ENCODE measurements around the gene AKAP3.

AKAP3 gene

DNA sequence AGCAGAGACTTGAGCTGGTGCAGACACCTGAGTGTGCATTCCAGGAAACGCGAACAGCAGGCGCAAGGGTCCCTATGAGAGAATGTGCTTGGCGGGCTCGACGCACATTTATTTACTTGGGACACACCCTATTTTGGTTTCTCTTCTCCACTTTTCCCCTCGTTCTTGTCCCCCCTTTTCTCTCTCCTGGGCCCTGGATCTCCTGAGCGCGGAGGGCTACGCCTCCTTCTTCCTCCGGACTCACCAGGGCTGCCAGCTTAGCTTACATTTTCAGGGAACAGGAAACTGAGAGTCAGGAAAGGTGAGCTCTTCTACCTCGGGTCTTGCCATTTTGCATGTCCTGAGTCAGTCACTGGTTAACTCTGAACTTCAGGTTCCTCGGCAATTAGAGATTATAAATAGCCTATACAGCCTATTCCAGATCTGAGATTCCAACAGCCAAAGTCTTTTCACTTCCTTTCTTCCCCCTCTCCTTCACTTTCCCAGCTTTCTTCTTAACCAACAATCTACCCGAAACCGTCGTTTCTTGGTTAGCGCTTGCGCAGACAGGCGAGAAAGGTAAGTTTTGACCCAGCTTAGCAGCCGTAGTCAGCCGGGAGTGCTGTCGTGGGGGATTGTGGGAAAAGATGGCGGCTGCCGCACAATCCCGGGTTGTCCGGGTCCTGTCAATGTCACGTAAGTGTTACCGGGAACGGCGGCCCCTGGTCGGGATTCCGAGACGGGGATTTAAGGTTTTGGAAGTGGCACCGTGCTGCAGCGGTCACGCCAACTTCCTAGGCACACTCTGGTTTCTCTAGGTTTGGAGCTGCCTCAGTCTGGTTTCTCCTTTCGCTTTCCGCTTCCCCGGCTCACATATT lies at the start of gene AKAP3, which contains the start of gene NDUFA9:
Gene AKAP3 (minus strand): TSS at position 551 of the 857 bp plus-strand sequence. CDS start 10,855 bp downstream, outside the sequence.
Gene NDUFA9 (plus strand): TSS at position 614 of the 857 bp plus-strand sequence. CDS start 13 bp downstream, at position 627.
- DNase-seq = no peak

DNA sequence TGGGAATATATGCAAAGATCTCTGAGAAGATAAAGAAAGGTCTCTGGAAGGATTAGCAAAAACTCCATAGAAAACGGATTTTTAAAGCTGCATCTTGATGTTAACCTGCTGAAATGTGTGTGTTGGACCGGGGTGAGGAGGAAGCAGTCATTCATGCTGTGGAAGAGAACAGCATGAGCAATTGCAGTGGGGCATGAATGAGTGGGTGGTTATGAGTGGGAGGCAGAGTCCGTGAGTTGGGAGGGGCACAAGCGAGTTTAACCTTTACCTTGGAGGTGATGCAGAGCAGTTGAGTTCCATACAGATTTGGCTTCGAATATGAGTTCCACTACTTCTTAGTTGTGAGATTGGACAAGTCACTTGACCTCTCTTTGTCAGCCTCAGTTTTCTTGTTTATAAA lies 41.9 kb upstream of the AKAP3 start:
- no peak for DNase-seq

DNA sequence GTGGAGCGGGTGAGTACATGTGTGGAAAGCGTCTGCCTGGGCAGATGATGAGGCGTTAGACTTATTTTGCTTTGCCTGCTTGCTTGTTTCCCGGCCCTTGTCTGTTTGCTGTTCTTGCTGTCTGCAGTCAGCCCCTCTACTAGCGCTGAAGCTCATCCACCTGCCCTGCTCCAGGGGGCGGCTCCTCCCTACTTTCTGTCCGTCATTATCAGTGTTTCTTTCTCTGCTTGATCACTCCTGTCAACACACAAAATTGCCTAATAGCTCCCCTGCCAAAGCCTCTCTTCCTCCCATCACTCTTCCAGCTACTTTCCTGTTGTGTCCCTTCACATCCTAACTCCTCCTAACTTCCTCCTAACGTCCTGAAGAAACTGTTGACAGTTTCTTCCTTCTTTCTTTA lies 36.5 kb upstream of the AKAP3 start:
- no peak for DNase-seq

DNA sequence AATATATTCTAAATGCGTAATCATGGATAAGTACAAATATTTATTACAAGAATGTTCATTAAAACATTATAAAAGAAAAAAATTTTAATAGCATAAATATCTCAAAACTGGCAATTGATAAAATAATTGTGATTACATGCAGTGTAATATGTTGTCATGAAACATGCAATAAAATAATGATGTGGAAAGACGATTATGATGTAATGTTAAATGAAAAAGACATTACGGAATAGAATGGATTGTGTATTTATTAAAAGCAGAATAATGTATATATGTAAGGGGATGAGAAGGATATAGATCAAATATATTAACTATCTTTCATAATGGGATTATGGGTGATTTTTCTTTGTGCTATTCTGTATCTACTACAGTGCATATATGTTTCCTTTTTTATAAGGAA lies 32.9 kb upstream of the AKAP3 start:
- no peak for DNase-seq

DNA sequence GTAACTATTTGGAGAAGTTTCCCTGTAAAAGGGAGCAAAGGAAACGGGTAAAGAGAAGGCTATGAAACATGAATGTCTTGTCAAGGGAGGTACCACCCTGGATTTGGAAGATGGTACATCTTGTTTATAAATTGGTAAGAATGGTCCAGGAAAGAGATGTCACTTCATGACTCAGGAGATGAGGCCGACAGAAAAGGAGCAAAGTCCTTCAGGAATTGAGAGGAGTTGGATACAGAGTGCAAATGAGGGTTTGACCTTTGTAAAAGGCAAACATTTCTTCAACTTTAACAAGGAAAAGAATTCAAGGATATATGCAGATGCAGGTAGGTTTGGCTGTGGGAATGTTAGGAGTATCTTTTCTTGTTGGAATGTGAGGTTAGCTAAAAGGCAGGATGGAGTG lies 30.9 kb upstream of the AKAP3 start:
- DNase-seq = no peak

DNA sequence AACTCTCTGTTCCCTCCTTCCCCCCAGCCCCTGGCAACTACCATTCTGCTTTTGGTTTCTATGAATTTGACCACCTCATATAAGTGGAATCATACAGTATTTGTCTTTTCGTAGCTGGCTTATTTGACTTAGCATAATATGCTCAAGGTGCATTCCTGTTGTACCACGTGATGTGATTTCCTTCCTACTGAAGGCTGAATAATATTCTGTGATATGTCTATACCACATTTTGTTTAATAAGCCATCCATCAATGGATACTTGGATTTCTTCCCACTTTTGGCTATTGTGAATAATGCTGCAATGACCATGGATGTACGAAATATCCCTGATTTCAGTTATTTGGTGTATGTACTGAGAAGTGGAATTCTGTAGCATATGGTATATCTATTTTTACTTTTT lies 16.4 kb upstream of the AKAP3 start:
- DNase-seq = no peak

DNA sequence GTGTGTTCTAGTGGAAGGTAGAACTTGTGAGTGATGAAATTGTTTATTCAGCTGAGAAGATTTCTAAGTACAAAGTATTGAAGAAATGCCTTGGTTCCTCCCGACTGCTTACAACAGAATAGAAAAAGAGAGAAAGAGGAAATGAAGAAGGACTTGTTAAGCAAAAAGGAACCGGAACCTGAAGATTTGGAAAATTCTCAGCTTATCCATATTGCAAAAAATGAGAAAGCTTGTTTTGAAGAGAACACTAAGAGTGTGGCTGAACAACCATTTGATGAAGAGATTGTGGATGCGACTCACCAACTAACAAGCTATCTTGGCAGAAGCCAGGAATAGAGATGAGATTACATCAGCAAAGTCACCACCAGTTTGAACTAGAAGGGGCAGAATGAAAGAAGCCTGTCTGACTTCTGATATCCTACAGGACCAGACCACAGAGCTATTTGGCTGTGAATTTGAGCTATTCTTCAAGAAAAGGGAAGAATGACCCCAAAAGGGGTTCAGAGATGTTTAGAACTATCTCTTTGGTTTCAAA lies 15.2 kb upstream of the AKAP3 start:
- DNase-seq = no peak

DNA sequence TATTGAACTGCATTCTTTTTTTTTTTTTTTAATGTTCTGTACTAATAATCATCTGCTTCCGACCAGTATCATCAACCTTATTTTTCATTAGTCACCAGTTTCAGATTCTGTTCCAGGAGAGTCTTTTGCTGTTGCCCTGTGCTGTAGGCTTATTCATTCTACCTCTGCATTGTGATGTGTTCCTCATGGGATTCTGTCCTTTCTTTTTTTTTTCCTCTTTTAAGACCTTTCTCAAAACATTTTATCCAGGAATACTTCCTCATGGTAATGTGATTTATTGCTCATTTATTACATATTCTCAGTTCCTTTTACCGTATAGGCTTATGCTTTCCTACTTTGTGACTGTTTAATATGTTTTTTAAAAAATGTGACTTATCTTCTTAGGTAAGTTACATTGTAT lies 4.8 kb upstream of the AKAP3 start:
- DNase-seq = no peak

DNA sequence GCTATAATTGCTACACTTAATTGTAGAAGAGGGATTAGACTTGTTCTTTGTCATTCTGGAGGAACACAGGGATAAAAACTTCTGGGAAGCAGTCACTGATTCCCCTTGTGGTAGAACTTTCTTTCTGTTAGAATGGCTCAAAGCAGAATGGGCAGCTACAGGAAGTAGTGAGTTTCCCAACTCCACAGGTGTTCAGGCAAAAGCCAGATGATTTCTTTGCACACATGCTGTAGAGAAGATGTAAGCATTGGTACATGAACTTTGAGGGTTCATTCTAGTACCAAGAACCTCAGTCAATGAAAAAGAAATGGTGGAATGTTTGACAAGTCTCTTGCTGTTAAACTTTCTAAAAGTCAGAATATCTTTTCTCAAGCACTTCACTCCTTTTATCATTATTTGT lies 4.4 kb upstream of the AKAP3 start:
- no peak for DNase-seq

DNA sequence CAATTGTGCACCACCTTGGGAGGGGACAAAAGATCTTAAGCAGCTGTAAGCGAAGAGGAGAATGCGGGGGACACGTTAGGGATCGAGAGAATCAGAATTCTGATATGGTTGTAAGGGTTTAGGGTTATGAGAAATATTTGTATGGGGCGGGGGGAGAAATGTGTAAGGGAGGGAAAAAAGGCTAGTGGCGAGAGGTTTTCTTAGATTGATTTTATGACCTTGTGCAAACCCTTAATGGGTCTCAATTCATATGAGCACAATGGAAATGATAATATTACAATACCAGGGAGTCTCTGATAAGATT lies 459 bp upstream of the AKAP3 start:
- DNase-seq = no peak

DNA sequence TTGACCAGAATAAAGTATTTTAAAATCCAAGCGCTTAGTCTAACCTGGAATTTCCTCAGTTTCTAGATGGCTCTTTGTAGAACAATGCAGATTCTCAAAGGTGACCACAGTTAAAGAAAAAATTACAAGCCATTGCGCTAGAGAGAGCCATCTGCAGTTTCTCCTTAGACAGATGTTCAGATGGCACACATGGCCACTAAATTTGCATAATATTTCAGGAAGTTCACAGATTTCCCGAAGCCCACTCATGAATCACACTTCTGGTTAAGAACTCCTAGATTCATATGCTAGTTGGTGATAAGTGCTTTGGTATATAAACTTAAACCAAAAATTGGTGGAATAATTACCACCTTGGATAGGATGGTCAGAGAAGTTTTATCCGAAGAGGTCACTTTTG lies 749 bp downstream of the AKAP3 start:
- DNase-seq = no peak

DNA sequence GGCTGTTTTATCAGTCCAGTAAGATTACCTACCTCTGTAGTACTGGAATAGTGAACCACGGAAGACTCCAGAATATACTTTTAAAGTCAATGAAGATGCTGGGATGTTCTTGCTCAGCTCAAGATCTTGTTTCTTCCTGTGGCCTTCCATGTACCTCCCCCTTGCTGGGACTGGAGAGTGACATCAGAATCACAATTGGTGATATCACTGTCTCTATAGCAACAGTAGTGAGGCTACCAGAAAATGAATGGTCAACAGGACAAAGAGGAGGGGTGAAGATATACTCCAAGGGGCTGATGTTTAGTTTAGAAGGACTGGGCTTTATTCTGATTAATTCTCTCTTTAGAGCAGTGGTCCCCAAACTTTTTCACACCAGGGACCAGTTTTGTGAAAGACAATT lies 3.8 kb downstream of the AKAP3 start:
- DNase-seq = no peak

DNA sequence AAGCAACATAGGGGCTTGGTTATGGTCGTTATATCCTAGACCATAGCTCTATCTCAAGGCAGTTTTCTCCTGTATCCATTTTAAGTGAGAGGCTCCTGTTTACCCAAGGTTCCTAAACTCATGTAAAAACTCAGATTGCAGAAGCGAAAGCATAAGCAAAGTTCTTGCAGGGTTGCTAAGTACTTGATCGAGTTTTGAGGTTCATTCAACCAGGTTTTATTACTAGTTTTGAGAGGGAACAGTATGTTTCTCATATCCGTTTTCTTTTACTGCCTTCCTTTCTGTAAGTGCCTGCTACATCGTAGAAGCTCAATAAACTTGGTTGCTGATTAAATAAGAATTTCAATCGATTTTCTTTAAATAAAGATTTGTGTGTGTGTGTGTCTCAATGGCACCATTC lies 5.1 kb downstream of the AKAP3 start:
- DNase-seq = no peak

DNA sequence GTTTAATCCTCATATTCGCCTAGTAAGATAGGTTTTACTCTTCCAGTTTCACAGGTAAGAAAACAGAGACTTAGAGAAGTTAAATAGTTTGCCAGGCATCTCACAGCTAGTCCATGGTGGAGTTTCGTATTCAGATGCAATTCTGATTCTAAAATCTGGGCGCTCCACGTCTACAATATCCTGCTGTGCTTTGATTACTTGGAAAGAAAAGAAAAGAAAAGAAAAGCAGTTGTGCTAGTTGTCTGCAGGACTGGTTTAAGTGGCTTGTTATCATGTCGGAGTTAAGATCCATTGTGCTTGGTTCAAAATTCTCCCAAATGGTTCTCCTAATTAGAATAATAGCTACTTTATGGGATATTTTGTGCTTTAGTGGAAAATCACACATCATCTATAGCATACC lies 18.6 kb downstream of the AKAP3 start:
- no peak for DNase-seq

DNA sequence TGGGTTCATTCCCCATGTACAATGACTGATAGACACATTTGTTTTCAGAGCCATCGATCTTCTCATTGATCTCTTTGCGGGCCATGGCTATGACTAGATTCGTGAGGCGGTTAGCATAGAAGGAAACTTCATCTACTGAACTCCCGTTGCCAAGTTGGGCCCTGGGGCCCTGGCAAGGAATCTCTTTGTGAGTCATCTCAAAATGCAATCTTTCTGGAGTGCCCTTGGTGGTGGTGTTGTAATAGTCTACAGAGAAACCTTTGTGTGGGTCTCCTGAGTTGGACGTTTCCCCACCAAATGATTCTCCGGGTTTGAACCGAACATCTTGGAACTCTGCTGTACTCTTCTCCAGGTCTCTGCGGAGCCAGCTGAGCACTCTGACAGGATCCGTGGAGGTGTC lies 20.4 kb downstream of the AKAP3 start:
- no peak for DNase-seq

DNA sequence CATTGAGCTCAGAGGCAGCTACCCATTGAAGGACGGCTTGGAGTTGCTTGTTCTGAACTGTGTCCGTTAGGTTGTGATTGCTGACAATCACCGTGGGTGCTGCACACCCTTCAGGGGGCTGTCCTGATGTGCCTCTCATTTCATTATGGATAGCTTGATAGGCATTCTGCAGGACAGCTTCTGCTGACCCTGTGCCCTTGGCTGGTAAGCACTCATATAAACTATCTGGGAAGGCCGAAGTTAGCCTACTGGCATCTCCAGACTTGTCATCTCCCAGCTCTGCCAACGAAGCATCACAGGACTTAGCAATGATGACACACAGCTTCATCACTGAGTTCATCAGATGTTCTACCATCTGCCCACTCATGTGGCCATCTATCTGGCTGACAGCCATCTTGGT lies 22.3 kb downstream of the AKAP3 start:
- DNase-seq = no peak

DNA sequence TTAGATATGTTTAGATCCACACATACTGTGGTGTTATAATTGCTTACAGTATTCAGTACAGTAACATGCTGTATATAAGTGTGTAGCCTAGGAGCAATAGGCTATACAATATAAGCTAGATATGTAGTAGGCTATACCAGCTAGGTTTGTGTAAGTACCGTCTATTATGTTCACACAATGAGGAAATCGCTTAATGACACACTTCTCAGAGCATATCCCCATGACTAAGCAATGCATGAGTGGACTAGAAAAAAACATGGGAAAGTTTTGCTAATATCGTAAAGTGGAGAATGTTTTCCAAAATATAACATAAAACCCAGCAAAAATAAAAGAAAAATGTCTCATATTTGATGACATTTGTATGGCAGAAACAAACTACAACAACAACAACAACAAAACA lies 27.3 kb downstream of the AKAP3 start:
- DNase-seq = no peak

DNA sequence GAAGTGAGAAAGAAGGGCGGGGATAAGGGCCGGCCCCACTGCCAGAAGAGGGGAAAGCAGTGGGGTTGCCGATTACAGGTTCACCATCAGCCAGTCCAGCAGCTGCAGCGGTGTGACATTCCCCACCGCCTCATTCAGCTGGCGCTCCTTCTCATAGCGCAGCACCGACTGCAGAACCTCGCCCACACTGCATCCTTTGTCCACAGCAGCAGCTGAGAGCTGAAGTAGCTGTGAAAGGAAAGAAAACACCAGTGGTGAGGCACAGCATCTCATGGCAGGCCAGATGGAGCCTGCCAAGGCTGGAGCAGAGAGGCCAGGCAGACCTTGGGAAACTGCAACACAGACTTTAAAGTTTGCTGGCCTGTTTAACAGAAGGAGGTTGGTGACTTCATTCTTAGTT lies 33.2 kb downstream of the AKAP3 start:
- DNase-seq = no peak

DNA sequence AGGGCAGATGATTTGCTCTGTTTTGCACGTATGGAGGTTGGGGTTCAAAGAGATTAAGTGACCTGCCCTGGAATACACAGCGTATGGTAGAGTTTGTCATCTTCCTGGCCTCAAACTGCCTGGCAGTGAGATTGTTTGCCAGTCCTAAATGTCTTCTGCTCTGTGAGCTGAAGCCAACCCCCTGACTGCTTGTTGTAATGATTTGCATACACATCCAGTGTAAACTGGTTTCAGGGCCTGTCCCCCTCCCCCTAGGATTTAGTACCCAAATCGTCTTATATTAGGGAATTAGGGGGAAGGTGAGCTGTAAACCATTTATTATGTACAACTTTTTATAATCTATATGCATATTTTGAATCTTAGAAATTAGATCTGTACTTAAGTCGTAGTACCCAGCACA lies 38.4 kb downstream of the AKAP3 start:
- no peak for DNase-seq

DNA sequence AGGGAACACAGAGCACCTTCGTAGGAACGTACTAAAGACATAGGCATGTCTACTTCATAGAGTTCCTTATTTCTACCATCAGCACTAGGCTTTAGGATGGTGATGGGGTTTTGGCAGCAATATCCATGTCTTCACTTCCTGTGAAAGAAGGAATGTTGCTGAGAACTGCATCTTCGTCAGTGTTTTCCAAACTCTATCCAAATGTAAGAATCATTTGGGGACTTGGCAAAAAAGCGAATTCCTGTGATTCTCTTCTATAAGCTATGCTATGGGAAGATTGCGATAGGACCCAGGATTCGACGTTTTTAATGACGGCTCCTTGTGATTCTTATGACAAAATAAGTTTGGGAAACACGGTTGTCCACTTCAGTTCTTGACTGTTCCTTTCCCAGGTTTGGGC lies 39.8 kb downstream of the AKAP3 start:
- DNase-seq = no peak

DNA sequence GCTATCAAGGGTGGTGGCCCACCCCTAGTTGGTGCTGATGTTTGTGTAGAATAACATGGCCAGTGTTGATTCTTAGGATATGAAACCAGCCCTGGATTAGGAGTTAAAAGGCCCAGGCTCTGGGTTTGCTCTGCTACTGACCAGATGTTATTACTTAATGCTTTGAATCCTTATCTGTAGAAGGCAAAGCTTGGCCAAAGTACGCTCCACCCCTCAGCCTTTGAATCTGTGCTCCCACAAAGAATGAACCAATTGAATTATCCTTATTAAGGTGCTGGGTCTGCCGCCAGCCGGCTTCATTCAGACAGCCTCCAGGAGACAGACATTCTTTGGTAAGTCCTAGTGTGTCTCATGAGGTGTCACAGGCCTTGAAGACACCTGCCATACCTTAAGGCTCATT lies 41.8 kb downstream of the AKAP3 start:
- no peak for DNase-seq

DNA sequence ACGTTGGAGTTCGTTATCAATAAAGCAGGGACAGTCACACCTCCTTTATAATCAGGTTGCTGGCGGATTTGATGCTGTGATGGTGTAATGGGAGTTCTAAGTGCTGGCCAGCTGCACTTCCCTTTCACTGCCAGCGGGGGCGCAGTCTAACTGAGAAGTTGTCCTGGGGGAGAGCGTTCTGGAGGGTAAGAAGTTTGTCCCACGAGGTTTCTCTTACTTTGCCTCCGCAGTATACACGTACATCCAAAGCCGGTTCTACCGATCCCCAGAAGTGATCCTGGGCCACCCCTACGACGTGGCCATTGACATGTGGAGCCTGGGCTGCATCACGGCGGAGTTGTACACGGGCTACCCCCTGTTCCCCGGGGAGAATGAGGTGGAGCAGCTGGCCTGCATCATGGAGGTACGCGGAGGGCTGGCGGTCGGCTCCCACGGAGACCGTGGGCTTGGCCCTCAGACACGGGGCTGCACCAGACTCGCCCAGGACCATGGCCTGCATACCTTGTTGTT lies 44.1 kb downstream of the AKAP3 start:
- peak; percentile 40 for DNase-seq

DNA sequence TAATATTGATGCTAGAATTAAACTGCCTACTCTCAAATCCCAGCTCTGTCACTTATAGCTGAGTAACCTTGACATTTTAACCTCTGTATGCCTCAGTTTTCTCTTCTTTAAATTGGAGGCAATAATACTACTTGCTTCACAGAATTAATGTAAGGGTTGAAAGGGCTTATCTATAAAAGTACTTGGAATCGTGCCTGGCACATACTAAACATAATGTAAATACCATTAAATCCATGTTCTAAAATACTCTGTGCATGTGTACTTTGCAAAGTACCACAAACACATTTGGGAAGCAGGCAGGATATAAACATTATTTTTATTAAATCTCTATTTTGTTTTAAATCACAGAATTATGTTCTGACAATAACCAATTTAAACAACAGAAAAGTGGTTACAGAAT lies 44.9 kb downstream of the AKAP3 start:
- no peak for DNase-seq

DNA sequence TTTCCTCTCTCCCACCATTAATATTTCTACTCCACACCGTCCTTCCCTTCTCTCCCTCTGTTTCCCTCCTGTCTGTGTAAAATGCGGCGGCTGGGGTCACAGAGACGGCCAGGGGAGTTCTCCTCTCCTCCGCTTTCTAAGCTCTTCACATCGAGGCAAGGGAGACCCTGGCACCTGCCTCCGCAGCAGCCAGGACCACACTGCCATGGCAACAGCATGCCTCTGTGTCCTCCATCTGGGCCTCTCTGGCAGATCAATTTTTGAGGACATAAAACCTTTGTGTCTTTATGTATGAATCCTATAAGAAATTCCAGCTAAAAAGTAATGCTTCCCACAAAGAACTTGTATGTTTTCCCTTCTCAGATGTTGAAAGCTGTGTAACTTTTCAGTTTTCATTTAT lies 45.4 kb downstream of the AKAP3 start:
- DNase-seq = no peak

DNA sequence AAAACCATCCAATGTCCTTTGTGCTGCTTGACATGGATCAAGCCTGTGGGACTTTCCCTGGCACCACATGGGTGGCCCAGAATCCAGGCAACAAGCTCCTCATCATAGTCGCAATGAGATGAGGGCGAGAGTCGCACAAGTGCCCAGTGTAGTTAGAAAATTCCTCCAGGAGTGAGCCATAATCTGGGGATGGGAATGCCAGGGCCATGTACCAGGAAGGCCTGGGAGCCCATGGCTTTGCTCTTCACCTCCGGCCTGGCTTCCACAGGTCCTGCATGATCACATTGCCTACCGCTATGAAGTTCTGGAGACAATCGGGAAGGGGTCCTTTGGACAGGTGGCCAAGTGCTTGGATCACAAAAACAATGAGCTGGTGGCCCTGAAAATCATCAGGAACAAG lies 53.0 kb downstream of the AKAP3 start:
- no peak for DNase-seq

Measured in SIG-M5 (cell line).